Adrenal gland (tissue), 12 donors: Measurements from ENCODE around the gene PNPLA3. TPM values are rescaled to one million over a fixed set of nuclear protein-coding genes. Genes with fewer than 3 reads are reported as not detected.

Source experiments
- DNase-seq, 7 donors: peaks; one replicate each; pipeline ENCODE4 v3.0.0-alpha.2; 2019 to 2020
- H3K27ac ChIP-seq, 5 donors: fragments of 200-600 bp; sonication (generic) in 4 of 5; 1 replicate in 3 of 5; 2 replicates in 2 of 5; pipeline versions ENCODE4 v1.5.1 to v1.8.0; 2016 to 2020; ENCODE audit warnings: mild to moderate bottlenecking in 1 of 5
- H3K27me3 ChIP-seq: fragments of 200-600 bp; 2 replicates; pipeline ENCODE4 v1.8.0; 2021
- H3K36me3 ChIP-seq, 2 donors: fragments of 200-600 bp; replicated peaks in 1 of 2; 1 replicate in 1 of 2; 2 replicates in 1 of 2; pipeline versions ENCODE4 v1.5.1 to v1.8.0; 2018 to 2022
- H3K4me1 ChIP-seq, 2 donors: fragments of 200-600 bp; replicated peaks in 1 of 2; 1 replicate in 1 of 2; 2 replicates in 1 of 2; pipeline versions ENCODE4 v1.5.1 to v1.8.0; 2018 to 2021
- H3K4me3 ChIP-seq, 4 donors: fragments of 200-600 bp; sonication (generic) in 3 of 4; one replicate each; pipeline ENCODE4 v1.5.1; 2016 to 2018
- H3K9me3 ChIP-seq, 3 donors: fragments of 200-600 bp; sonication (generic) in 1 of 3; replicated peaks in 1 of 3; 1 replicate in 2 of 3; 2 replicates in 1 of 3; pipeline versions ENCODE4 v1.5.1 to v1.8.0; 2016 to 2021
- POLR2A ChIP-seq, 2 donors: fragments of 450-650 bp; IDR thresholded peaks; one replicate each; pipeline ENCODE4 v1.6.1; 2017; ENCODE audit warnings: antibody characterized with exemption in 2 of 2, mild to moderate bottlenecking in 2 of 2, moderate library complexity in 1 of 2
- WGBS, 4 donors: extraction: QIAGEN DNeasy Blood & Tissue Kit in 2 of 4; methylation state at CpG; one replicate each; pipeline versions ENCODE4 v1.1.5 to v1.1.7; 2013 to 2017; 5-methylcytosine and 5-hydroxymethylcytosine counted together
- intact Hi-C, 2 donors: fragments of 100-400 bp; cut with DNase I; formaldehyde crosslinking; loops; one replicate each; pipeline versions ENCODE4 v1.14.1 to v1.15.0; 2022 to 2023
- polyA plus RNA-seq, 3 donors: library from polyadenylated mRNA; stranded (reverse); fragments of 200-250 nt in 2 of 3; fragments of 350-450 nt in 1 of 3; fragmentation: Illumina TruSeq in 1 of 3; extraction: RNeasy Lipid Tissue Mini Kit (QIAGEN cat#74804) in 1 of 3; gene quantifications; one replicate each; pipeline ENCODE4 v1.2.3, GENCODE V29; 2013 to 2014
- total RNA-seq, 9 donors: library from RNA; depleted of rRNA in 4 of 9; stranded (reverse); fragments of >200 nt in 4 of 9; fragments of 120-200 nt in 1 of 9; fragmentation: NEBNext Ultra II Directional in 1 of 9; extraction: Animal tissue kit (Norgen Biotek cat#: 25700) in 1 of 9; gene quantifications; one replicate each; pipeline versions ENCODE4 v1.1.0 to v1.2.4, GENCODE V29; 2013 to 2023
- TF ChIP-seq, protein P1 (sequence below), 6 experiments: fragments of 450-650 bp in 4 of 6; fragments of 200-600 bp in 2 of 6; sonication (generic) in 1 of 6; IDR thresholded peaks; 1 replicate in 5 of 6; 2 replicates in 1 of 6; pipeline versions ENCODE4 v1.5.1 to v1.8.0; 2016 to 2021; ENCODE audit warnings: antibody characterized with exemption in 6 of 6, mild to moderate bottlenecking in 2 of 6, moderate library complexity in 1 of 6
- donor health status: healthy with polysubstance abuse.
- donor health status: Bipolar disorder and iron deficiency.
- donor health status: DM: yes; HTN: yes; CAD: no.
- donor health status: DM: no; HTN: no; CAD: no.
- donor health status: DM: no; HTN: no; CAD: no.
- donor health status: DM: yes; HTN: yes; CAD: no.

Gene PNPLA3
- total and polyA plus RNA-seq, 12 donors, result 0.15 to 4.4 (median 0.42) TPM; not detected in 1

DNA sequence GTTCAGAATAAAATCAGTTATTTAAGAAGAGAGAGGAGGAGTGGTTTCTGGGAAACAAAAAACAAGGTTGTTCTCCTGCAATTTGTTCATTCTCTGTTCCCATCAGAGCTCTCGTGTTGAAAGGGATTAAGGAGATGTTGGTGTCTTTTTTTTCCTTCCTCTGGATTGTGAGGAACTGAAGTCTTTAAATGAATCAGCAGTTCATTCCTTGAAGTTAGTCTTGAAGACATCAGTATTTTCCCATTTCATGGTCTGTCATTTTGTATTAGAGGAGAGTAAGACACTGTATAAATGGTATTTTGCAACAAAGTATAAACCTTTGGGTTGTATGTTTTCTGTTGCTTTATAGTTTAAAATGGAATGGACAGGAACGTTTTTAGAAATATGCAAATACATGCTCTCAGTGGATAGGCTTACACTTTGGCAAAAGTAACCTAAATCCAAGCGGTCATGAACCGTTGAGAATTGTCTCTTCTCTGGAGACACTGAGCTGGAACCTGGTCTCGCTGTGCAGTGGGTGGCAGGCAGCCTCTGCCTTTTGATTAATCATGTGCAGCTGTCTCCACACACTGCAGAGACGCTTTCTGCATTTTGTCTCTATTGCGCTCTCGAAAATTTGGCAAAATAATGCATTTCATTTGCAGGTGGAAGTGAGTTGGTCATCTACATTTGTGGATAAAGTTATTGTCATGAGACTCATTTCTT, 64.7 kb downstream of the PNPLA3 start:
- no peaks in the 10 kb centered on the region for H3K27me3 ChIP-seq
- 84 to 90% (median 85%) methylated on average over 8 of the region's 8 CpGs for WGBS, 4 donors
- no peak overlapping the region for H3K27ac ChIP-seq
- H3K4me3 ChIP-seq, result no peak overlapping the region
- peaks cover 0 to 3% of the 10 kb centered on the region in 2 donors for H3K4me1 ChIP-seq
- intact Hi-C loops, result no loop called here
- no peak for DNase-seq
- peaks cover 0 to 91% of the 10 kb centered on the region in 2 donors for H3K36me3 ChIP-seq
- TF ChIP-seq, protein P1, sequence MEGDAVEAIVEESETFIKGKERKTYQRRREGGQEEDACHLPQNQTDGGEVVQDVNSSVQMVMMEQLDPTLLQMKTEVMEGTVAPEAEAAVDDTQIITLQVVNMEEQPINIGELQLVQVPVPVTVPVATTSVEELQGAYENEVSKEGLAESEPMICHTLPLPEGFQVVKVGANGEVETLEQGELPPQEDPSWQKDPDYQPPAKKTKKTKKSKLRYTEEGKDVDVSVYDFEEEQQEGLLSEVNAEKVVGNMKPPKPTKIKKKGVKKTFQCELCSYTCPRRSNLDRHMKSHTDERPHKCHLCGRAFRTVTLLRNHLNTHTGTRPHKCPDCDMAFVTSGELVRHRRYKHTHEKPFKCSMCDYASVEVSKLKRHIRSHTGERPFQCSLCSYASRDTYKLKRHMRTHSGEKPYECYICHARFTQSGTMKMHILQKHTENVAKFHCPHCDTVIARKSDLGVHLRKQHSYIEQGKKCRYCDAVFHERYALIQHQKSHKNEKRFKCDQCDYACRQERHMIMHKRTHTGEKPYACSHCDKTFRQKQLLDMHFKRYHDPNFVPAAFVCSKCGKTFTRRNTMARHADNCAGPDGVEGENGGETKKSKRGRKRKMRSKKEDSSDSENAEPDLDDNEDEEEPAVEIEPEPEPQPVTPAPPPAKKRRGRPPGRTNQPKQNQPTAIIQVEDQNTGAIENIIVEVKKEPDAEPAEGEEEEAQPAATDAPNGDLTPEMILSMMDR (IDR thresholded peaks at IDR 0.05), result no peak
- TF ChIP-seq POLR2A (IDR thresholded peaks at IDR 0.05), result no peak
- no peaks in the 10 kb centered on the region for H3K9me3 ChIP-seq

DNA sequence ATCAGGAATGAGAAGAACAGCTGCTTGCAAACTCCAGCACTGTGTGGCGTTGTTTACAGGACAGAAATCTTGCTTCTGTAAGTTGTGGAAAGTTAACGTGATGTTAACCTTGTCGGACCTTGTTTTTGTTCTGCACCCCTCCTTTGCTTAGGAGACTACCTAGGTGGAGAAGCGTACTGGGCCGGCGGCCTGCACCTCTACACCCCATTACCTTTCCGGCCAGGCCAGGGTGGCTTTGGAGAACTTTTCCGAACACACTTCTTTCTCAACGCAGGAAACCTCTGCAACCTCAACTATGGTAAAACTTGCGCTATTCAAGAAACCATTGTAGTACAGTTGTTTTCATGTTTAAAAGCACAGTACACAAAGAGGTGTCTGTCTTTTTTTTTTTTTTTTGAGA, 65.4 kb downstream of the PNPLA3 start:
- Histone ChIP-seq H3K27ac (no peak overlapping the region), H3K36me3 (peaks cover 0 to 84% of the 10 kb centered on the region in 2 donors), H3K27me3 (no peaks in the 10 kb centered on the region), H3K9me3 (no peaks in the 10 kb centered on the region), H3K4me1 (peaks cover 0 to 10% of the 10 kb centered on the region in 2 donors), H3K4me3 (no peak overlapping the region)
- intact Hi-C loops, result no loop called here
- 92 to 93% (median 93%) methylated on average over 10 of the region's 10 CpGs for WGBS, 4 donors
- DNase-seq, result no peak
- TF ChIP-seq, protein P1 (IDR thresholded peaks at IDR 0.05), result no peak
- TF ChIP-seq POLR2A (IDR thresholded peaks at IDR 0.05), result no peak

DNA sequence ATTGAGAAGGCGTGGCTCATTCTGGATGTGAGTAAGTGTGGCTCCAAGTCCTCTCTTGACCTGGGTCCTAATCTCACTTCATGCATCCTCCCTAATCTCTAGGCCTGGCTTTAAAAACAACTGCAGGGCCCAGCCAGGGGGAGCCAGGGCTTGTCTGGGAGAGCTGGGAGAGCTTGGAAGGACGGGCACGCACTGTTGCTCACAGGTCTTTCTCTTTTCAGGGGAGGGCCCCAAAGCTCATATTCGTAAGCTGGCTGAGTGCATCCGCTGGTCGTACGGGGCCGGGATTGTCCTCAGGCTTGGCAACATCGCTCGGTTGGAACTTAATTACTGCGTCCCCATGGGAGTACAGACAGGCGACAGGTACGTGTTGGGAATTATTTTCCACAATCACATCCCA, 66.4 kb downstream of the PNPLA3 start:
- TF ChIP-seq, protein P1 (IDR thresholded peaks at IDR 0.05), result no peak
- TF ChIP-seq POLR2A (IDR thresholded peaks at IDR 0.05), result no peak
- intact Hi-C loops, result loop anchor here (5.0 kb wide), 2 partner anchors 92 to 637 kb away; no protein-coding TSS in a partner anchor
- Histone ChIP-seq H3K27me3 (no peaks in the 10 kb centered on the region), H3K4me1 (peaks cover 0 to 15% of the 10 kb centered on the region in 2 donors), H3K27ac (no peak overlapping the region), H3K36me3 (peaks cover 0 to 73% of the 10 kb centered on the region in 2 donors), H3K9me3 (no peaks in the 10 kb centered on the region), H3K4me3 (no peak overlapping the region)
- no peak for DNase-seq
- WGBS, 4 donors, result 84 to 93% (median 90%) methylated on average over 12 to 13 of the region's 13 CpGs

DNA sequence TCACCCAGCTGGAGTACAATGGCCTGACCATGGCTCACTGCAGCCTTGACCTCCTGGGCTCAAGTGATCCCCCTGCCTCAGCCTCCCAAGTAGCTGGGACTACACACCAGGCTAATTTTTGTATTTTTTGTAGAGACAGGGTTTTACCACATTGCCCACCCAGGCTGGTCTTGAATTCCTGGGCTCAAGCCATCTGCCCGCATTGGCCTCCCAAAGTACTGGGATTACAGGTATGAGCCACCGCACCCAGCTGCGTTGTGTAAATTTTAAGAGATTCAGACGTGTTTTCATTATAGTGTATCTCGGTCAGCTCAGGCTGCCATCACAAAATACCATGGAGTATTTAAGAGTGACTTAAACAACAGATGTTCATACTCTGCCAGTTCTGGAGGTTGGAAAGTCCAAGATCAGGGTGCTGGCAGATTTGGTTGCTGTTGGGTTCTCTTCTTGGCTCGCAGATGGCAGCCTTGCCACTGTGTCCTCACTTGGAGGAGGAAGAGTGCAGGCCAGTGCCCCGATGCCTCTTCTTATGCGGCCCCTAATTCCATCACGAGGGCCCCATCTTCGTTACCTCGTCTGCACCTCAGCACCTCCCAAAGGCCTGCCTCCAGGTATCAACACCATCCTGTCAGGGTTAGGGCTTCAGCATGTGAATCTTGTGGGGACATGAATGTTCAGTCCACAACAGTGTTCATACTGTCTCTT, 67.9 kb downstream of the PNPLA3 start:
- Histone ChIP-seq H3K27me3 (no peaks in the 10 kb centered on the region), H3K36me3 (peaks cover 0 to 59% of the 10 kb centered on the region in 2 donors)
- 90 to 93% (median 91%) methylated on average over 11 of the region's 11 CpGs for WGBS, 4 donors

More for the DNA sequence above, 67.9 kb downstream of the PNPLA3 start:
- intact Hi-C loops, result loop anchor here (5.0 kb wide), 2 partner anchors 91 to 636 kb away; no protein-coding TSS in a partner anchor
- Histone ChIP-seq H3K9me3 (no peaks in the 10 kb centered on the region), H3K4me3 (no peak overlapping the region), H3K4me1 (peaks cover 0 to 15% of the 10 kb centered on the region in 2 donors), H3K27ac (no peak overlapping the region)
- TF ChIP-seq, protein P1 (IDR thresholded peaks at IDR 0.05), result no peak
- DNase-seq, result no peak
